ENCODE data around the gene OLR1.
"Not testable (repeated sequence)": the region's sequence is repeated elsewhere in the genome, so short reads cannot be mapped to it uniquely, and the experiment has no call there.

The OLR1 gene

GRCh38 chr12:10190558-10191388 lies 18.8 kb upstream of the OLR1 start:
- DNase-seq (ENCODE audit: low spot score): peak; percentile 65

- no peak for DNase-seq (ENCODE audit: low spot score)
Observed at GRCh38 chr12:10189653-10190052, 17.7 kb upstream of the OLR1 start.

- DNase-seq (ENCODE audit: low spot score): not testable (repeated sequence)
Observed at GRCh38 chr12:10186958-10187357, 15.0 kb upstream of the OLR1 start.

DNA sequence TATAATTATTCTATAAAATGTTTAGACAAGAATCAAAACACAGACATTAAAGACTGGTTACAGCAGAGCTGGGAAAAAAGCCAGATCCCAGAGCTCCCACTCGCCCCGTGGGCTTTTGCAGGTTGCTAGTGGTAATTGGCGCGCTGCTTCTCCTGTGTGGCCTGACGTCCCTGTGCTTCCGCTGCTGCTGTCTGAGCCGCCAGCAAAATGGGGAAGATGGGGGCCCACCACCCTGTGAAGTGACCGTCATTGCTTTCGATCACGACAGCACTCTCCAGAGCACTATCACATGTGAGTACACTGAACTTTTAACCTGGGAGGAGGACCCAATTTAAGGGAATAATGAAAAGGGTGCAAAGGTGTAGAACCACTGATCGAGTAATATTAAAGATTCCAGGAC lies 14.4 kb upstream of the OLR1 start:
- DNase-seq (ENCODE audit: low spot score): no peak

DNA sequence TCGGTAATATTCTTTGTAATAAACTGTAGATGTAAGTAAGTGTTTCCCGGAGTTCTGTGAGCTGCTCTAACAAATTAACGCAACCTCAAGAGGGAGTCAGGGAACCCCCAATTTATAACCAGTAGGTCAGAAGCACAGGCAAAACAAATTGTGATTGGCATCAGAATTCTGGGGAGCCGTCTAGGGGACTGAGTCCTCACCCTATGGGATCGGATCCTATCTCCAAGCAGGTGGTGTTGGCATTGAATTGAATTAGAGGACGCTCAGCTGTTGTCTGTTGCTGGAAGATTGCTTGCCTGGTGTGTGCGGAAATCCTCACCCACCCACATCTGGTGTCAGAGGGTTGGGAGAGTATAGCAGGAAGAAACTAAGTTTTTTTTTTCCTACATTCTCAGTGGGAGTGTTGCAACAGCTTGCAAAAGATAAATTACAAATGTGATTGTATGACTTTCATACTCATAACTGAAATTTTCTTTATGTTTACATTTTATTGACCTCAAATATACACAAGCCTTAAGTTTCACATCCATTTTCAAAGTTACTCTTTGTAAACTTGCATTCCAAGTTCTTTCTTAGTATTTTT lies 12.4 kb upstream of the OLR1 start:
- DNase-seq (ENCODE audit: low spot score): no peak

GRCh38 chr12:10182354-10183049 lies 10.6 kb upstream of the OLR1 start:
- DNase-seq (ENCODE audit: low spot score): no peak

DNA sequence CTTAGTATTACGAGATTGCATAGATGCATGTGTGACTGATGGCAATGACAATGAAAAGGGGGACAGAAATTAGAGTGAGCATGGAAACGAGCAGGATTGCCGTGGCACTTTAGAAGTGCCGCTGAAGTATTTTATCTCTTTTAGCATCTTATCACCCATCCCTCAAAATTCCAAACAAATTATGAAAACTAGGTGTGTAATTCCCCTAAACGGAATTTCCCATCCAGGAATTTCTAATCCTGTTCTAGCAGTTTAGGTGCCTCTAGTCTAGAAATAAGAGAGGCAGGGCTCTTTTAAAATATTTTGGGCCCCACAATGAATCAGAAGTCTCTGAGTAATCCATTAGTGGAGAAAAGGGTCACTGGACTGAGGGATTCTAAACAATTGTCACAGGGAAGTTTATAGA lies 7.8 kb upstream of the OLR1 start:
- DNase-seq (ENCODE audit: low spot score): no peak

DNA sequence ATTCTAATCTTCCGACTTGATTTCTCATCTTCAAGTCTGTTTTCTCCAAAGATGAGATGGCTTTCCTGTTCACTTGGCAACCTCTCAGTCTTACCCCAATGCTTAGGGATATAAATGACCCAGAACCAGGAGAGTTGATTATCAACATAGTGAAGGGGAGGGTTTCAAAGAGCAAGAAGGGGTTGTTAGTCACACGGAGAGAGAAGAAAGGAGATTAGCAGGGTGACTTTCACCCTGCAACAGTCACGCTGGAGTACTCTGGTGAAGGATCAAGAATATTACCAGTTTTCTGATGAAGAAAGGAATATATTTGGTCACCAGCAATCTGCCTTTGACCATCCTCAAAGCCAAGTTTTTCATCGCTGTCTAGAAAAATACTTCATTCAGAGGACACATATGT lies 6.9 kb upstream of the OLR1 start, which contains the start of gene TMEM52B:
Gene TMEM52B (plus strand): TSS at position 212 of the 400 bp plus-strand sequence. CDS start 543 bp downstream, outside the sequence.
- DNase-seq (ENCODE audit: low spot score): no peak

DNA sequence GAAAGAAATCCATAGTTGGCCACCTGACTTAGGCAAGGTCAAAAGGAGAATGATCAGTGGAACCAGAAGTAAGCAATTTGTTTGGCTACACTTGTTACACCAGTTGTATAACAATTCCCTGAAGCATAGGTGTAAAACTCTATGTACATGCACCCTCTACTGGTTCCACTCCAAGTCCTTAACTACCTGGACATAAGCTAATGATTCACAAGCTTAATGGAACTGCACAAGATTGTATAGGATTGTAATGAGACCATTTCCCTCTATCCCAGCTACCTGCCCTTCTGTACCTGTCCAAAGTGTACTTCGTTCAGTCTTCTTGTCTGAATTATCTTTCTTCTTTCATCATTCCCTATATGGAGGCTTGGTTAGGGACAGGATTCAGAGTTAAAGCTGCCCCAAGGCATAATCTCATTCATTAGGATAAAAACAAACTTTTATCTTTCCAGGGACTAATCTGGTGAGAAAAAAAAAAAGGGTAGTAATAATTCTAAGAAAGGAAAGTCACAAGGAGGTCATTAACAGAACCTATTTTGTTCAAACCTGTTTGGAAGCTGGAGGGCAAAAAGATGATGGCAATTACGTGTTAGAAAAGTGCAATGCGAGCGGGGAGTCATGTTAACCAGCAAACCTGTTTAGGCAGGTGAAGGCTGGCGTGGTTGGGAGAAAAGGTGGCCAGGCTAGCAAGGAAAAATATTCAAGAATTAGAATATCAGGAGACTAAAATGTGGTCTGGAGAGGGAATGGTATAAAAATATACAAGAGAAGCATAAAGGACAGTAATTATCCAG lies 4.1 kb upstream of the OLR1 start:
- DNase-seq (ENCODE audit: low spot score): no peak

DNA sequence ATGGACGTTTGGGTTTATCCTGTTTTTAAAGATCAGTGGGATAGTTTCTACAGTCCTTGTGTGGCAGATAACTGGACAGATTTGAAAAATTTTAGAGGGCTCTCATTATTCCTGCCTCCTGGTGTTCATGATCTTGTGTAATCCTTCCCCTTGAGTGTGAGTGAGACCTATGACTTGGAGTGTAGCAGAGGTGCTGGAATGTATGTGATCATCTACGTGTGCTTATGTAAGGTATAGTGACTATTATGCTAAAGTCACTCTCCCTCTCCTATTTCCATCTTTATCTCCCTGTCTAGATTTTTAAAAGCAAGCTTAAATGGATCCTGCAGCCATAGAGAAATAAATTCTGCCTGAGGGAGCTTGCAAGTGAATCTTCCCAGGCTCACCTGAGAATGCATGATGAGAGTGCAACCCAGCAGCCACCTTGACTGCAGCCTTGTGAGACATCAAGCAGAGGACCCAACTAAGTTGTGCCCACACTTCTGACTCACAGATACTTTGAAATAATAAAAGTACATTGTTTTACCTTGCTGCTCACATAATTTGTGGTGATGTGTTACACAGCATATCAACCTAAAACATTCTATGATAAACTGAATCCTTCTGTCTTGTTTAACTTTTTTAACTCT lies 3.2 kb upstream of the OLR1 start:
- DNase-seq (ENCODE audit: low spot score): no peak

DNA sequence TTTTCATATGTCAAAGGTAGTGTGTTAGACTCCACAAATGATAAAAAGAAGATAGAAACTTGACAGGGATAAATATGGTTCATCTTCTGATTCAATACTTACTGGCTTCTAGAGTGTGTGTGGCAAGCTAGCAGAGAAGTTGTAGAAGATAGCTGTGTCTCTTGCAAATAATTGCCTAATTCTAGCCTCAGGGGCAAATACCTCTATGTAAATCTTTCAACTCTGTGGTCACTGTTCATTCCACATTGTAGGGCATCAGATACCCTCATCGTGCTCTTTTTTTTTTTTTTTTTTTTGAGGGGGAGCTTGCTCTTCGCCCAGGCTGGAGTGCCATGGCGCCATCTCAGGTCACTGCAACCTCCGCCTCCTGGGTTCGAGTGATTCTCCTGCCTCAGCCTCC lies 1.7 kb downstream of the OLR1 start:
- DNase-seq (ENCODE audit: low spot score): no peak

GRCh38 chr12:10169104-10169503 lies 2.8 kb downstream of the OLR1 start:
- no peak for DNase-seq (ENCODE audit: low spot score)

- DNase-seq (ENCODE audit: low spot score): no peak
Observed at GRCh38 chr12:10167599-10167998, 4.3 kb downstream of the OLR1 start.

GRCh38 chr12:10165421-10165820 lies 6.5 kb downstream of the OLR1 start:
- DNase-seq (ENCODE audit: low spot score): no peak

DNA sequence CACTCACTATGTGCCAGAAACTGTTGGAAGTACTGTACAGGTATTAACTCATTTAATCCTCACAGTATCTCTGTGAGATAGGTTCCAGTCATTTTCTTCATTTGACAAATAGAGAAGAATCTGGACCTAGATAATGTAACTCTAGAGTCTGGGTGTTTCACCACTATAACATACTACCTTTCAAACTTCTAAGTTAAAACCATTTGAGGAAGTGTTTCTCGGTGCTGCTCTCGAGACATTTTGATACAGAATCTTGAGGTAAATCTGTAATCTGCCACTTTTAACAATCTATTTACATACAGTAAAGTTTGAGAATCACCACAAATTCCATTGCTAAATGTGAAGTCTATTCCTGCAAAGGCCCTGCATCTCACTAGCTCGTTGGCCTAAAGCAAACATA lies 8.8 kb downstream of the OLR1 start:
- no peak for DNase-seq (ENCODE audit: low spot score)

- no peak for DNase-seq (ENCODE audit: low spot score)
Observed at GRCh38 chr12:10160617-10161385, 11.1 kb downstream of the OLR1 start.

DNA sequence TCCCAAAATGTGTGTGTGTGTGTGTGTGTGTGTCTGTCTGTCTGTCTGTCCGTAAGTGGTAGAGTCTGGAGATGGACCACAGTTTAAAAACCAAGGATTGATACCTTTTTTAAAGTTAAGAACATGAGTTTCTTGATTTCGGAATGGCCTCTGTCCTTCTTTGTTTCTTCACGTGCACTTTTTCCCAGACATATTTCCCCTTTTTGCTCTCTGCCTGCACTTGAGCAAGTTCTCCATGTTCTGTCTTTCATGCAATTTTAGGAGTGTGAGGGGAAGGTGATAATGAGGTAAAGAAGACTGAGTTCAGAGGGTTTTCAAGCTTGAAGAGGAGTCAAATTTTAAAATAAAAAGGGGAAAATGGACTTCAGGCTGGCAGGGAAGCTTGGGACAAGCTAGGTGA lies 12.7 kb downstream of the OLR1 start:
- DNase-seq (ENCODE audit: low spot score): no peak

DNA sequence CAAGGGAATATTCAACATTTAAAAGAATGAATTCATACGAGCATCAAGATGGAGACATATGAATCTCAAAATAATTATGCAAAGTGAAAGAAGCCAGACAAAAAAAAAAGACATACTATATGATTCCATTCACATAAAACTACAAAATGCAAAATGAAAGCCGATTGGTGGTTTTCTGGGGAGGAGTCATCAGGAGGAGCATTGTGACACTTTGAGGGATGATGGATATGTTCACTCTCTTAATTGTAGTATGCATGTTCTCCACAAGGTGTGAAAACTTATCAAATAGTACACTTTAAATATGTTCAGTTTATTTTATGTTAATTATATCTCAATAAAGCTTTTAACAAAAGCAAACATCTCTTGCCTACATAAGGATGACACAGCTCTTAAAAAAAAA lies 13.5 kb downstream of the OLR1 start:
- no peak for DNase-seq (ENCODE audit: low spot score)

DNA sequence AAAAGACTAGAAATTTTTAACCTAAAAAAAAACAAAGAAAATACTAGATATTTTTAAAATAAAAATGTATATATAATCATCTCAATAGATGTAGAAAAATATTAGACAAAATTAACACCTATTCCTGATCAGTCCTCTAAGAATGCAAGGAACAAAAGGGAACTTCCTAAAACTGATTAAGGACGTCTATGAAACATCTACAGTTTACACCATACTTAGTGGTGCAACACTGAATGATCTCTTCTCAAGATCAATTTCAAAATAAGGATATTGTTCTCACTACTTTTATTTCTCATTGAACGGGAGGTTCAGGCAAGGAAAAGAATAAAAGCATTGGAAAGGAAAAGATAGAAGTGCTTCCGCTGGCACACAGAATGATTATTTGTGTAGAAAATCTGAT lies 16.0 kb downstream of the OLR1 start:
- no peak for DNase-seq (ENCODE audit: low spot score)

GRCh38 chr12:10154145-10154496 lies 17.8 kb downstream of the OLR1 start:
- no peak for DNase-seq (ENCODE audit: low spot score)

All from ecto neural progenitor cell (in vitro differentiated cells).